ENCODE data around the gene CDHR2. TPM values are rescaled to one million over a fixed set of nuclear protein-coding genes. Genes with fewer than 3 reads are reported as not detected.

Gene CDHR2
- total and polyA plus RNA-seq, 2 of the 13 experiments (the other 11 are each of a cell fraction or from before 2014, with no cell fraction given) = 17.9 to 20.9 TPM

- TF ChIP-seq ZBTB37 (CRISPR knock-in tag; IDR thresholded peaks at IDR 0.05) (no peak), ZNF567 (CRISPR knock-in tag; IDR thresholded peaks at IDR 0.05; ENCODE audit: borderline replicate concordance) (no peak; the same call in 1 of the 2 replicates), ZNF639 (CRISPR knock-in tag; conservative IDR thresholded peaks at IDR 0.05) (no peak), SP2 (CRISPR knock-in tag; IDR thresholded peaks at IDR 0.05) (peak; percentile 76), ZBTB7A (CRISPR knock-in tag; IDR thresholded peaks at IDR 0.05) (no peak), PAXIP1 (CRISPR knock-in tag; conservative IDR thresholded peaks at IDR 0.05) (0 out of 2 replicates have a peak, but pooled peaks have one; percentile 30), TFDP1 (CRISPR knock-in tag; IDR thresholded peaks at IDR 0.05; ENCODE audit: borderline replicate concordance) (no peak), POLR2AphosphoS5 (IDR thresholded peaks at IDR 0.05; ENCODE audit: low read depth, low read length) (peak; percentile 49; the same call in 1 of the 2 replicates), PTBP1 (IDR thresholded peaks at IDR 0.05; ENCODE audit: low read depth, low read length, poor library complexity, severe bottlenecking) (peak; percentile 90), MNT (IDR thresholded peaks at IDR 0.05) (peak; percentile 71), AFF4 (CRISPR knock-in tag; IDR thresholded peaks at IDR 0.05) (no peak), ZNF543 (CRISPR knock-in tag; IDR thresholded peaks at IDR 0.05) (no peak), NCOA2 (CRISPR knock-in tag; IDR thresholded peaks at IDR 0.05) (no peak), ZNF317 (CRISPR knock-in tag; IDR thresholded peaks at IDR 0.05) (peak; percentile 48; the same call in 1 of the 2 replicates), SETDB1 (CRISPR knock-in tag; IDR thresholded peaks at IDR 0.05; ENCODE audit: borderline replicate concordance) (no peak), SNAPC2 (CRISPR knock-in tag; IDR thresholded peaks at IDR 0.05) (0 out of 2 replicates have a peak, but pooled peaks have one; percentile 3)
These were observed 11.4 kb upstream of the CDHR2 start (continued) for GRCh38 chr5:176537554-176538229.

Data from HepG2 (cell line).